ENCODE results near the gene KCNN4.
A peak's percentile ranks its signal among the peaks of the same experiment; 100 is the strongest.
"Not testable (repeated sequence)": the region's sequence is repeated elsewhere in the genome, so short reads cannot be mapped to it uniquely, and the experiment has no call there.

KCNN4 gene

DNA sequence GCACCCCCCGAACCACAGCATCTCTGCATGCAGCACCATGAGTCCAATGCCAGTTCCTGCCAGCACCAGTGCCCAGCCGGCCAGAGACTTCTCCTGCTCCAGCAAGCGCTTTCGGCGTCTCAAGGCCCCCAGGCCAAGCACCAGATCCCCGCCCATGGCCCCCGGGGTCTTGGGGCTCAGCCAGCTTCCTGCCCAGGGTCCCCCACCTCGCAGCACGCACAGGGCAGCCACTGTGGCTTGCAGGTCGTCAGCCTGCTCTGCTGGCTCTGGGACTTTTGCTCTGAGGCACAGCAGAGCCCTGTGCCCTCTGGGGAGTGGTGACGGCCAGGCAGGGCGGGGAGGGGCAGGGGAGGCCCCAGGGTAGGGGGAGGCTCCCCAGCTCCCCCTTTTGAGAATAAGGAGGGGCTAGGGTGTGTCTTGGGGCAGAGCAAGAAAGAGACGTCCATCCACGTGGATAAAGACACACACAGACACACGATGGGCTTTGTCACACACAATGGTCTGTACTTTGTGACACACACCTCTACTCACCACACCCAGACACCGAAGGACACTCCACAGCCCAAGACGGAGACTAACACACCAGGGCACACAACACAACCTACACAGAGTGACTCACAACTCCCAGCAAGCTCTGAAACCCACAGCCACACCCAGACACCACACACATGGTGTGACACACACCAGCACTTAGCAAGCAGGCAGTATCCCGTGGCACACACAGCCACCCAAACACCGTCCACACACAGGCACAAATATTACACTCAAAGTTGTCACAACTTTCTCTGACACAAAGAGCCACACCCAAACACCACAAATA, at the start of gene KCNN4:
Gene KCNN4, minus strand, starts transcription at position 268 of the 820 bp plus-strand sequence. Its CDS starts 112 bp downstream, at position 156.
- peak; percentile 19 for DNase-seq

DNA sequence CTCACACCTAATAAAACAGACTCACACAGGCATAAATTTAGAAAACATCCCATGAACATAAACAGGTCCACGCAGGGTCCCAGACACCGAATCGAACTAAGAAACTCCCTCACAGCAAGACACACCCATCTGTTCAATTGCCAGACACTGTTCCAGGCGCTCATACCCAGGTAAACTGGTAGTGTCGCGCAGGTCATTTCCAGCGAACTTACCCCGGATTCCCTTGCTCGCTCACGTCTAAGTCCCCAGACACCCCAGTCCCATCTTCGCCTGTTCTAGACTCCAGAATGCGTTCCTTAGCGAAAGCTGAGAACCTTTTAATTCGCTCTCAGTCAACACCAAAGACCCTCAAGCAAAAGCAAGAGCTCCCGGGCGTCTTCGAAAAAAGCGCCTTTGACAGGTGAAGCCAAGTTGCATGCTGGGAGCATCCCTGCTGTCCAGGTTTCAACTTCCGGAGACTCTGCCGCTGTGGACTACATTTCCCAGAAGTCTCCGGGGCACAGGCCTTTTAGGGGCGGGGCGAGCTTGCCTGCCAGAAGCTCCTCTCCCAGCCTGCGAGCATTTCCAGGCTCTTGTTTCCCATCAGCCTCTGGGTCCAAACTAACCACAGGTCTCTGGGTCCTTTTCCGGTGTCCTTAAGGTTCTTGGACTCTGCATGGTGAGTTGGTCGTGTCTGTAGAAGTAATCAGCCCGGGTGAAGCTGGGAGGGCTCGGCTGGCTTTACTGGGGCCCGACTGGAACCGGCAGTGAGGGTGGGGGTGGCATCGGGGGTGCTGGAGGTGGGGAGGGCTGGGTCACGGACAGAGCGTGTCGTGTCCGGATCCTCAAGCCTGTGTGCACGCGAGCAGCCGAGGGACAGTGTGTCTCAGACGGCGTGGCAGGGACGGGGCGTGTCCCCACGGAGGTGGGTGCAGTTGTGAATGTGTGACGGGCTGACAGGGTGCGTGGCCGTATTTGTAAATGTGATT, 46.3 kb upstream of the KCNN4 start, which contains the start of gene ZNF283:
Gene ZNF283, plus strand, starts transcription at position 535 of the 968 bp plus-strand sequence. CDS start 6,184 bp downstream, outside the sequence.
- peak; percentile 96 for DNase-seq

GRCh38 chr19:43824572-43824971, 43.8 kb upstream of the KCNN4 start:
- DNase-seq: peak; percentile 27

- not testable (repeated sequence) for DNase-seq
These were observed 43.1 kb upstream of the KCNN4 start for GRCh38 chr19:43823856-43824255.

- DNase-seq: no peak
These were observed 40.1 kb upstream of the KCNN4 start for GRCh38 chr19:43820884-43821215.

GRCh38 chr19:43820098-43820883, 39.5 kb upstream of the KCNN4 start:
- no peak for DNase-seq

GRCh38 chr19:43818500-43818899, 37.7 kb upstream of the KCNN4 start:
- DNase-seq: no peak

GRCh38 chr19:43817454-43817853, 36.7 kb upstream of the KCNN4 start:
- DNase-seq: not testable (repeated sequence)

DNA sequence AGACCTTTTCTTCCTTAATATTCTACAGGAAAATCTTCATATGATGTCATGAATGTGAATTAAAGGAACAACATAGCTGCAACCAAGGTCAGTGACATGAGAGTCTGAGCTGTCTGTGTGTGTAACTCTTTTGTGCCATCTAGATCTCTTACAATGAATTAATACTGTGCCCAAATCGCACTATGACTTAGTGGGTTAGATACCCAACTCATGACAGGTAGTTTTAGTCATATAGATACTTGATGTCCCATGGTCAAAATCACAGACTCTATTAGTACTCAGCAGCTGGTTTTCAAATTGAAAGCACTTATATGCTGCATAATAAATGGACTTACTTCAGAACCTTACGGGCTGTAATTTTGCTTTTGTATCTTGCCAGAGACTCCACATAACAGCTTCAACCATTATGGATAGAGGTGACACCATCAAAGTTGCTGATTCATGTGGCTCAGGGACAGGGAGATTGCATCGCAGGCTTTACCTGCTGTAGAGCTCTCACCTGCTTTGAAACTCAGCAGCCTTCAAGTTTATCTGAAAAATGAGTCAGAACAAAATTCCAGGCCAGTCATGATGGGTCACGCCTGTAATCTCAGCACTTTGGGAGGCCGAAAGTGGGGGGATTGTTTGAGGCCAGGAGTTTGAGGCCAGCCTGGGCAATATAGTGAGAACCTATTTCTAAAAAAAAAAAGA, 34.0 kb upstream of the KCNN4 start:
- no peak for DNase-seq

DNA sequence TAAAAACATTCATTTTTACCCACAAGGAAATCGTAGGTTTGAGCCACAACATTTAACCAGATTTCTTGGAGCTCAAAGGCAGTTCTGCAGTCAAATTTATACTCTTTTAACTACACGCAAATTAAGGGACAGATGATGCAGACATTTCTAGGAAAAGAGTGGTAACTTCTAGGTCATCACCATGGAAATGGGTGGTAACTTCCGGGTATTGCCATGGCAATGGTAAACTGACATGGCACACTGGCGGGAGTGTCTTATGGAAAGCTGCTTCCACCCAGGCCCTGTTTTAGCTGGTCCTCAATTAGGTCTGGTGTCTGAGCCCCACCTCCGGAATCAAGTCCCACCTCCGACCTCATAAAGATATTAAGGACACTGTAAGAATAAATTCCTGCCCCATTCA, 31.9 kb upstream of the KCNN4 start:
- no peak for DNase-seq

GRCh38 chr19:43812259-43812658, 31.5 kb upstream of the KCNN4 start:
- DNase-seq: no peak

GRCh38 chr19:43811837-43812236, 31.1 kb upstream of the KCNN4 start:
- DNase-seq: no peak

- peak; percentile 81 for DNase-seq
These were observed 29.3 kb upstream of the KCNN4 start for GRCh38 chr19:43809762-43810696.

DNA sequence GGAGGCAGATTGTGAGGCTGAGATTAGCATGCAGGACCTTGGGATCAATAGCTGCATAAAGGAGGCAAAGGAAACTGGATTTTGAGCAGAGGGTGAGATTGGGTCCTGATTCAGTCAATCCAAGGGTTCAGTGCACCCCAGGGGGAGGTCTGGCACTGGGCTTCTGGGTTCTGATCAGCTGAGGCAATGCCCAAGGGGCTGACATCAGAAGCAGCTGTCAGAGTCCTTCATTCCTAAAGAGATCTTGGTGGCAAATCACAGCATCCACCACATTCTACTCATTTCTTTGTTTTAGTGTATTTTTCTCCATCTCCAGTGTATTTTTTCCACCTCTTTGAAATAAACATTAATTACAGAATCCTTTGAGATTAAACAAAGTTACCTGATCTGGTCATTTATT, 26.9 kb upstream of the KCNN4 start:
- DNase-seq: no peak

- no peak for DNase-seq
These were observed 26.1 kb upstream of the KCNN4 start for GRCh38 chr19:43806848-43807247.

DNA sequence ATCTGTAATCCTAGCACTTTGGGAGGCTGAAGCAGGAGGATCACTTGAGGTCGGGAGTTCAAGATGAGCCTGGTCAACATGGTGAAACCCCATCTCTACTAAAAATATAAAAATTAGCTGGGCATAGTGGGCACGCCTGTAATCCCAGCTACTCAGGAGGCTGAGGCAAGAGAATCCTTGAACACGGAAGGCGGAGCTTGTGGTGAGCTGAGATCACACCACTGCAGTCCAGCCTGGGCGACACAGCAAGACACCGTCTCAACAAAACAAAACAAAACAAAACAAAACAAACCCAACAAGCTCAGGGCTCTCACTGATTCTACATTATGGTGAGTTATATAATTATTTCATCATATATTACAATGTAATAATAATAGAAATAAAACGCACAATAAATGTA, 25.6 kb upstream of the KCNN4 start:
- not testable (repeated sequence) for DNase-seq

DNA sequence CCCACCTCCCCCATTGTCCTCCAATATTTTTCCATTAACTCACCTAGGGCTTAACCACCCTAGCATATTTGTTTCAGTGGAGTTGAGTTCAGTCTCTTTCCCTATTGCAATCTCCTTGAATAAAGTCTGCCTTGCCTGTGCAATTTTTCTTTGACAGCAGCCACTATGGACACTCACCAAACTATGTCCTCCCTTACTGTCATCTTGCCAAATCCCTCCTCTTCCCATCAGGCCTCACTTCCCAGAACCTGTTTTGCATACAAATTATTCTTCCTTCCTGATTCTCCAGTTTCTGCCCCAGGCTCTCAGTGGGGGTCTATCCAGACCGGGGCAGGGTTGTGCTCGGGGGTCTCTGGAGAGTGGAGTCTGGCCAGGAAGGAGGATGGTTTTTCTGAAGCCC, 23.7 kb upstream of the KCNN4 start:
- DNase-seq: no peak

DNA sequence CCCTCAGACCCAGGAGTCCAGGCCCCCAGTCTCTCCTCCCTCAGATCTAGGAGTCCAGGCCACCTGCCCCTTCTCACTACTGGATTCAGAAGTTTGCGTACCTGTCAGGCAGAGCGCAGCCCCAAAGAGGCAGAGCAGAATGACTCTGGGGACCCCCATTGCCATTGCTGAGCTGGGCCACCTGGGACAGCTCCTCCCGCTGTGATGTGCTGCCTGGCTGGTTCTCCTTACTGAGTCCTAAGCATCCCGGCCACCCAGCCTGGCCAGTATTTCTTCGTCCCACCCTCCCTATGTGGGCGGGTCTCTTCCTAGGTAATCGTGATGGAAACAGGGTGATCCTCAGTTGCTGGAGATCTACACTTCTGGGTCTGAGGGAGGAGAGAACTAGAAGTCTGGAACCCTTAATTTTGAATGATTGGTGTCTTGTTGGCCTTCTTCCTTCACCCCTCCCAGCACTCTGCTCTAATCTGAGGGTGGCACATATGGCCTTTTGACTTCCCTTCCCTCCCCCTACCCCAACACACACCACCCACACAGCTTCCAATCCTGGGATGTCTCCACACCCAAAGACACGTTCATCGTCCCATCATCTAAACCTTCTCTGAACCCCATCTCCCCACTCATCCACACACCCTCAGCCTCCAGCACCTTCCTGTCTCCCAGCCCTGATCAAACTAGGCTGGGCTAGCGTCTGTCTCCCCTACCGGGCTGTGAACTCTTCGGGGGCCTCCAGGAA, 21.6 kb upstream of the KCNN4 start, which contains the start of gene LYPD5:
Gene LYPD5, minus strand, starts transcription at position 232 of the 736 bp plus-strand sequence. Its CDS starts 67 bp downstream, at position 165.
- no peak for DNase-seq

- DNase-seq: peak; percentile 72
These were observed 18.8 kb upstream of the KCNN4 start for GRCh38 chr19:43799502-43800142.
